ENCODE data around the gene PTCH1. TPM values are rescaled to one million over a fixed set of nuclear protein-coding genes. Genes with fewer than 3 reads are reported as not detected.

Gene PTCH1
- total and polyA plus RNA-seq, 2 experiments from 2014 or later = 21.4 to 34.1 TPM

DNA sequence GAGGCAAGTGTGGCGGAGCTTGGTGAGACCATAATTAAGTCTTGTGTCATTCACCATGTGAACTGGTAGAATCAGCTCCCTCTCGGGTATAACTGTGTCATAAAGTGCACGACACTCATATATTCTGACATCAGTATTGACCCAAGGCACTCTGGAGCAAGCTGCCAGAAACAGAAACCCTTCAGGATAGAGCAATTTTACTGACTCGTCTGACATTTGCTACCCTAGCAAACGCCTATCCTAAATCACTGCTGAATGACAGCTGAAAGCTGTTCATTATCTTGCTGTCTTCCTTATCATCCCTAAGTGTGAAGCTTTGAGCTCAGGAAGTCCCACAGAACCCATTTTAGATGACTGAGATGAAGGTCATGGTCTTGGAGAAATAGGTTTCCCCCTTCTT is 27.8 kb downstream of the PTCH1 start:
- TF ChIP-seq, protein P1, sequence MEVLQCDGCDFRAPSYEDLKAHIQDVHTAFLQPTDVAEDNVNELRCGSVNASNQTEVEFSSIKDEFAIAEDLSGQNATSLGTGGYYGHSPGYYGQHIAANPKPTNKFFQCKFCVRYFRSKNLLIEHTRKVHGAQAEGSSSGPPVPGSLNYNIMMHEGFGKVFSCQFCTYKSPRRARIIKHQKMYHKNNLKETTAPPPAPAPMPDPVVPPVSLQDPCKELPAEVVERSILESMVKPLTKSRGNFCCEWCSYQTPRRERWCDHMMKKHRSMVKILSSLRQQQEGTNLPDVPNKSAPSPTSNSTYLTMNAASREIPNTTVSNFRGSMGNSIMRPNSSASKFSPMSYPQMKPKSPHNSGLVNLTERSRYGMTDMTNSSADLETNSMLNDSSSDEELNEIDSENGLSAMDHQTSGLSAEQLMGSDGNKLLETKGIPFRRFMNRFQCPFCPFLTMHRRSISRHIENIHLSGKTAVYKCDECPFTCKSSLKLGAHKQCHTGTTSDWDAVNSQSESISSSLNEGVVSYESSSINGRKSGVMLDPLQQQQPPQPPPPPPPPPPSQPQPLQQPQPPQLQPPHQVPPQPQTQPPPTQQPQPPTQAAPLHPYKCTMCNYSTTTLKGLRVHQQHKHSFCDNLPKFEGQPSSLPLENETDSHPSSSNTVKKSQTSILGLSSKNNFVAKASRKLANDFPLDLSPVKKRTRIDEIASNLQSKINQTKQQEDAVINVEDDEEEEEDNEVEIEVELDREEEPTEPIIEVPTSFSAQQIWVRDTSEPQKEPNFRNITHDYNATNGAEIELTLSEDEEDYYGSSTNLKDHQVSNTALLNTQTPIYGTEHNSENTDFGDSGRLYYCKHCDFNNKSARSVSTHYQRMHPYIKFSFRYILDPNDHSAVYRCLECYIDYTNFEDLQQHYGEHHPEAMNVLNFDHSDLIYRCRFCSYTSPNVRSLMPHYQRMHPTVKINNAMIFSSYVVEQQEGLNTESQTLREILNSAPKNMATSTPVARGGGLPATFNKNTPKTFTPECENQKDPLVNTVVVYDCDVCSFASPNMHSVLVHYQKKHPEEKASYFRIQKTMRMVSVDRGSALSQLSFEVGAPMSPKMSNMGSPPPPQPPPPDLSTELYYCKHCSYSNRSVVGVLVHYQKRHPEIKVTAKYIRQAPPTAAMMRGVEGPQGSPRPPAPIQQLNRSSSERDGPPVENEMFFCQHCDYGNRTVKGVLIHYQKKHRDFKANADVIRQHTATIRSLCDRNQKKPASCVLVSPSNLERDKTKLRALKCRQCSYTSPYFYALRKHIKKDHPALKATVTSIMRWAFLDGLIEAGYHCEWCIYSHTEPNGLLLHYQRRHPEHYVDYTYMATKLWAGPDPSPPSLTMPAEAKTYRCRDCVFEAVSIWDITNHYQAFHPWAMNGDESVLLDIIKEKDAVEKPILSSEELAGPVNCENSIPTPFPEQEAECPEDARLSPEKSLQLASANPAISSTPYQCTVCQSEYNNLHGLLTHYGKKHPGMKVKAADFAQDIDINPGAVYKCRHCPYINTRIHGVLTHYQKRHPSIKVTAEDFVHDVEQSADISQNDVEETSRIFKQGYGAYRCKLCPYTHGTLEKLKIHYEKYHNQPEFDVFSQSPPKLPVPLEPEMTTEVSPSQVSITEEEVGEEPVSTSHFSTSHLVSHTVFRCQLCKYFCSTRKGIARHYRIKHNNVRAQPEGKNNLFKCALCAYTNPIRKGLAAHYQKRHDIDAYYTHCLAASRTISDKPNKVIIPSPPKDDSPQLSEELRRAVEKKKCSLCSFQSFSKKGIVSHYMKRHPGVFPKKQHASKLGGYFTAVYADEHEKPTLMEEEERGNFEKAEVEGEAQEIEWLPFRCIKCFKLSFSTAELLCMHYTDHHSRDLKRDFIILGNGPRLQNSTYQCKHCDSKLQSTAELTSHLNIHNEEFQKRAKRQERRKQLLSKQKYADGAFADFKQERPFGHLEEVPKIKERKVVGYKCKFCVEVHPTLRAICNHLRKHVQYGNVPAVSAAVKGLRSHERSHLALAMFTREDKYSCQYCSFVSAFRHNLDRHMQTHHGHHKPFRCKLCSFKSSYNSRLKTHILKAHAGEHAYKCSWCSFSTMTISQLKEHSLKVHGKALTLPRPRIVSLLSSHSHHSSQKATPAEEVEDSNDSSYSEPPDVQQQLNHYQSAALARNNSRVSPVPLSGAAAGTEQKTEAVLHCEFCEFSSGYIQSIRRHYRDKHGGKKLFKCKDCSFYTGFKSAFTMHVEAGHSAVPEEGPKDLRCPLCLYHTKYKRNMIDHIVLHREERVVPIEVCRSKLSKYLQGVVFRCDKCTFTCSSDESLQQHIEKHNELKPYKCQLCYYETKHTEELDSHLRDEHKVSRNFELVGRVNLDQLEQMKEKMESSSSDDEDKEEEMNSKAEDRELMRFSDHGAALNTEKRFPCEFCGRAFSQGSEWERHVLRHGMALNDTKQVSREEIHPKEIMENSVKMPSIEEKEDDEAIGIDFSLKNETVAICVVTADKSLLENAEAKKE (CRISPR knock-in tag; IDR thresholded peaks at IDR 0.05) = no peak
- no peak for TF ChIP-seq POLR2AphosphoS5 (IDR thresholded peaks at IDR 0.05; ENCODE audit: low read depth)
- TF ChIP-seq, protein P2, sequence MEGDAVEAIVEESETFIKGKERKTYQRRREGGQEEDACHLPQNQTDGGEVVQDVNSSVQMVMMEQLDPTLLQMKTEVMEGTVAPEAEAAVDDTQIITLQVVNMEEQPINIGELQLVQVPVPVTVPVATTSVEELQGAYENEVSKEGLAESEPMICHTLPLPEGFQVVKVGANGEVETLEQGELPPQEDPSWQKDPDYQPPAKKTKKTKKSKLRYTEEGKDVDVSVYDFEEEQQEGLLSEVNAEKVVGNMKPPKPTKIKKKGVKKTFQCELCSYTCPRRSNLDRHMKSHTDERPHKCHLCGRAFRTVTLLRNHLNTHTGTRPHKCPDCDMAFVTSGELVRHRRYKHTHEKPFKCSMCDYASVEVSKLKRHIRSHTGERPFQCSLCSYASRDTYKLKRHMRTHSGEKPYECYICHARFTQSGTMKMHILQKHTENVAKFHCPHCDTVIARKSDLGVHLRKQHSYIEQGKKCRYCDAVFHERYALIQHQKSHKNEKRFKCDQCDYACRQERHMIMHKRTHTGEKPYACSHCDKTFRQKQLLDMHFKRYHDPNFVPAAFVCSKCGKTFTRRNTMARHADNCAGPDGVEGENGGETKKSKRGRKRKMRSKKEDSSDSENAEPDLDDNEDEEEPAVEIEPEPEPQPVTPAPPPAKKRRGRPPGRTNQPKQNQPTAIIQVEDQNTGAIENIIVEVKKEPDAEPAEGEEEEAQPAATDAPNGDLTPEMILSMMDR (conservative IDR thresholded peaks at IDR 0.05; ENCODE audit: low read depth in 2 of 2) = no peak
- no peak for TF ChIP-seq EZH2 (IDR thresholded peaks at IDR 0.05; ENCODE audit: low read depth, unreplicated experiment)
- TF ChIP-seq ZNF331 (CRISPR knock-in tag; IDR thresholded peaks at IDR 0.05; ENCODE audit: low read depth) = no peak
- H3K27ac Mint-ChIP-seq = no peak overlapping the region
- no peak overlapping the region for H3K4me3 Mint-ChIP-seq
- H3K27me3 Mint-ChIP-seq (ENCODE audit: insufficient read depth, low read depth, poor library complexity) = peaks cover 2% of the 10 kb centered on the region
- no peaks in the 10 kb centered on the region for H3F3A ChIP-seq (replicated peaks; ENCODE audit: low read depth)
- no peaks in the 10 kb centered on the region for H3K27me3 ChIP-seq (ENCODE audit: insufficient read depth)
- no peak overlapping the region for H3K4me2 ChIP-seq
- H3K27ac ChIP-seq (ENCODE audit: low read depth) = no peak overlapping the region
- H3K9me2 ChIP-seq (ENCODE audit: insufficient read depth) = no peaks in the 10 kb centered on the region
- no peak overlapping the region for H2AFZ ChIP-seq
- H3K36me3 ChIP-seq (ENCODE audit: insufficient read depth) = no peaks in the 10 kb centered on the region
- H3K9me3 Mint-ChIP-seq = no peaks in the 10 kb centered on the region
- H3K36me3 Mint-ChIP-seq (ENCODE audit: low read depth) = no peaks in the 10 kb centered on the region; the same call in 2 of the 3 replicates
- H3K4me1 ChIP-seq (ENCODE audit: insufficient read depth) = peaks cover 14% of the 10 kb centered on the region
- peaks cover 27% of the 10 kb centered on the region for H3K4me1 Mint-ChIP-seq
- no peak overlapping the region for H3K4me3 ChIP-seq
- peaks cover 37% of the 10 kb centered on the region for H4K20me1 ChIP-seq (replicated peaks; ENCODE audit: insufficient read depth)
- no peak for ATAC-seq
- no peak for DNase-seq (ENCODE audit: low spot score)
- H3K79me2 ChIP-seq (replicated peaks; ENCODE audit: insufficient read depth) = peaks cover 98% of the 10 kb centered on the region

All from GM23338 (cell line).